Fibroblast of lung (primary cell): ENCODE results near the gene POGK. TPM values are rescaled to one million over a fixed set of nuclear protein-coding genes. Genes with fewer than 3 reads are reported as not detected.

Experiments
- DNase-seq, 2 donors: peaks; one replicate each; pipeline versions ENCODE4 v3.0.0 to v3.0.0-alpha.2; 2010; ENCODE audit warnings: low read depth in 2 of 2
- H2AFZ ChIP-seq: 2 replicates; pipeline ENCODE4 v1.5.1; 2012; ENCODE audit warnings: low read length, control low read depth, inconsistent platforms
- H3K27ac ChIP-seq: 2 replicates; pipeline ENCODE4 v1.5.1; 2011; ENCODE audit warnings: low read length, control low read depth; ENCODE audit not compliant: insufficient read depth
- H3K27me3 ChIP-seq: 2 replicates; pipeline ENCODE4 v1.5.1; 2011; ENCODE audit warnings: mild to moderate bottlenecking, low read length; ENCODE audit not compliant: control insufficient read depth, insufficient read depth
- H3K36me3 ChIP-seq: 2 replicates; pipeline ENCODE4 v1.5.1; 2011; ENCODE audit warnings: low read length; ENCODE audit not compliant: control insufficient read depth, insufficient read depth
- H3K4me1 ChIP-seq: 2 replicates; pipeline ENCODE4 v1.5.1; 2011; ENCODE audit warnings: low read length; ENCODE audit not compliant: control insufficient read depth, insufficient read depth; ENCODE audit errors: extremely low read depth
- H3K4me2 ChIP-seq: 2 replicates; pipeline ENCODE4 v1.5.1; 2011; ENCODE audit warnings: low read length, control low read depth; ENCODE audit not compliant: insufficient read depth; ENCODE audit errors: extremely low read depth
- H3K4me3 ChIP-seq, 4 experiments: fragments of 200-600 bp in 1 of 4; sonication (generic) in 1 of 4; replicated peaks in 1 of 4; 2 replicates each; pipeline ENCODE4 v1.5.1; 2011 to 2016; ENCODE audit warnings: low read length in 4 of 4, low read depth in 3 of 4, mild to moderate bottlenecking in 3 of 4, control low read depth in 2 of 4, inconsistent platforms in 1 of 4, mixed read lengths in 1 of 4; ENCODE audit not compliant: insufficient read depth in 1 of 4; ENCODE audit errors: control extremely low read depth in 1 of 4
- H3K79me2 ChIP-seq: 2 replicates; pipeline ENCODE4 v1.5.1; 2012; ENCODE audit warnings: mild to moderate bottlenecking, low read length, inconsistent platforms; ENCODE audit not compliant: control insufficient read depth, insufficient read depth
- H3K9ac ChIP-seq: 2 replicates; pipeline ENCODE4 v1.5.1; 2011; ENCODE audit warnings: mild to moderate bottlenecking, low read length, control low read depth; ENCODE audit not compliant: insufficient read depth
- H3K9me3 ChIP-seq: 2 replicates; pipeline ENCODE4 v1.5.1; 2012; ENCODE audit warnings: low read depth, low read length; ENCODE audit not compliant: control insufficient read depth, insufficient read depth
- H4K20me1 ChIP-seq: 2 replicates; pipeline ENCODE4 v1.5.1; 2011; ENCODE audit warnings: low read length; ENCODE audit not compliant: control insufficient read depth, insufficient read depth; ENCODE audit errors: extremely low read depth
- CTCF ChIP-seq, 2 donors: IDR thresholded peaks in 1 of 2; conservative IDR thresholded peaks in 1 of 2; 1 replicate in 1 of 2; 2 replicates in 1 of 2; pipeline ENCODE4 v1.5.1; 2011 to 2012; ENCODE audit warnings: low read length in 2 of 2, control low read depth in 1 of 2, inconsistent platforms in 1 of 2, low read depth in 1 of 2, mild to moderate bottlenecking in 1 of 2
- EZH2 ChIP-seq: IDR thresholded peaks from 2 replicates; pipeline ENCODE4 v1.5.1; 2012; ENCODE audit warnings: low read length, control low read depth, mild to moderate bottlenecking; ENCODE audit errors: missing control alignments
- polyA plus RNA-seq, 2 donors: library from polyadenylated mRNA; depleted of rRNA in 1 of 2; stranded (reverse) in 1 of 2; unstranded in 1 of 2; fragments of >200 nt; gene quantifications; 2 replicates each; pipeline ENCODE4 v1.2.1, GENCODE V29; 2011 to 2012; ENCODE audit warnings: missing spikeins in 1 of 2
- total RNA-seq: library from RNA; depleted of rRNA; stranded (reverse); fragments of >200 nt; gene quantifications from 2 replicates; pipeline ENCODE4 v1.2.1, GENCODE V29; 2014

POGK gene
- total and polyA plus RNA-seq, 2 donors (not counting 1 experiment from before 2014, with no cell fraction given): 17.2 to 23.8 TPM

- H2AFZ ChIP-seq: no peak overlapping the region
- no peak overlapping the region for H3K27ac ChIP-seq
- H3K4me3 ChIP-seq: no peak overlapping the region
- no peak for DNase-seq
- TF ChIP-seq EZH2: no peak
- no peak for TF ChIP-seq CTCF (conservative IDR thresholded peaks at IDR 0.05 in 1 of 2, IDR thresholded peaks at IDR 0.05 in 1 of 2; ENCODE audit: low read depth in 1 of 2, low read length in 2 of 2)
- no peaks in the 10 kb centered on the region for H3K79me2 ChIP-seq
- no peaks in the 10 kb centered on the region for H3K9me3 ChIP-seq
- H3K4me2 ChIP-seq: no peak overlapping the region
- H3K9ac ChIP-seq: no peak overlapping the region
- H3K4me1 ChIP-seq: no peaks in the 10 kb centered on the region
- H3K36me3 ChIP-seq: no peaks in the 10 kb centered on the region
- no peaks in the 10 kb centered on the region for H4K20me1 ChIP-seq
- no peaks in the 10 kb centered on the region for H3K27me3 ChIP-seq
Measured at GRCh38 chr1:166899769-166900168, 60.5 kb downstream of the POGK start.

GRCh38 chr1:166900987-166901386, 61.7 kb downstream of the POGK start:
- Histone ChIP-seq H3K27ac (no peak overlapping the region), H3K27me3 (no peaks in the 10 kb centered on the region), H4K20me1 (no peaks in the 10 kb centered on the region), H3K4me2 (no peak overlapping the region), H2AFZ (no peak overlapping the region), H3K9me3 (no peaks in the 10 kb centered on the region), H3K4me1 (no peaks in the 10 kb centered on the region), H3K79me2 (no peaks in the 10 kb centered on the region), H3K36me3 (no peaks in the 10 kb centered on the region), H3K9ac (no peak overlapping the region), H3K4me3 (no peak overlapping the region)
- TF ChIP-seq EZH2 (no peak), CTCF (conservative IDR thresholded peaks at IDR 0.05 in 1 of 2, IDR thresholded peaks at IDR 0.05 in 1 of 2; ENCODE audit: low read depth in 1 of 2, low read length in 2 of 2) (no peak)
- peak in 1 of 2 donors; percentile 63 for DNase-seq

GRCh38 chr1:166902279-166902678, 63.0 kb downstream of the POGK start:
- Histone ChIP-seq H3K4me1 (no peaks in the 10 kb centered on the region), H3K27me3 (no peaks in the 10 kb centered on the region), H4K20me1 (no peaks in the 10 kb centered on the region), H3K9me3 (no peaks in the 10 kb centered on the region), H3K36me3 (no peaks in the 10 kb centered on the region), H3K9ac (no peak overlapping the region), H3K79me2 (no peaks in the 10 kb centered on the region), H3K4me3 (no peak overlapping the region), H2AFZ (no peak overlapping the region), H3K4me2 (no peak overlapping the region), H3K27ac (no peak overlapping the region)
- TF ChIP-seq EZH2: no peak
- TF ChIP-seq CTCF (conservative IDR thresholded peaks at IDR 0.05 in 1 of 2, IDR thresholded peaks at IDR 0.05 in 1 of 2; ENCODE audit: low read depth in 1 of 2, low read length in 2 of 2): no peak
- DNase-seq: peak in 1 of 2 donors; percentile 68
